HepG2 (cell line): Measurements from ENCODE around the gene SLC66A3. TPM values are rescaled to one million over a fixed set of nuclear protein-coding genes. Genes with fewer than 3 reads are reported as not detected.

ENCODE experiments used
- CAMTA2 ChIP-seq: sonication (generic); formaldehyde crosslinking; IDR thresholded peaks from 2 replicates; pipeline ENCODE4 v1.4.0; 2020; ENCODE audit warnings: mild to moderate bottlenecking, missing genetic modification reagents, borderline replicate concordance
- CBX5 ChIP-seq: sonication (generic); formaldehyde crosslinking; IDR thresholded peaks from 2 replicates; pipeline ENCODE4 v1.4.0; 2020; ENCODE audit warnings: missing genetic modification reagents, borderline replicate concordance
- SCMH1 ChIP-seq: sonication (generic); formaldehyde crosslinking; IDR thresholded peaks from 2 replicates; pipeline ENCODE4 v1.9.0; 2021; ENCODE audit warnings: missing genetic modification reagents, mild to moderate bottlenecking, borderline replicate concordance
- SMARCC2 ChIP-seq: fragments of 450-650 bp; IDR thresholded peaks from 2 replicates; pipeline ENCODE4 v1.6.1; 2017; ENCODE audit warnings: antibody characterized with exemption, mild to moderate bottlenecking
- THAP11 ChIP-seq: IDR thresholded peaks from 2 replicates; pipeline ENCODE4 v1.6.1; 2016; ENCODE audit warnings: missing biosample characterization, missing genetic modification reagents
- ZBTB7B ChIP-seq: sonication (generic); formaldehyde crosslinking; IDR thresholded peaks from 2 replicates; pipeline ENCODE4 v1.4.0; 2020; ENCODE audit warnings: missing genetic modification reagents
- ZNF263 ChIP-seq: sonication (generic); formaldehyde crosslinking; IDR thresholded peaks from 2 replicates; pipeline ENCODE4 v1.4.0; 2020; ENCODE audit warnings: missing genetic modification reagents
- ZNF543 ChIP-seq: sonication (generic); formaldehyde crosslinking; IDR thresholded peaks from 2 replicates; pipeline ENCODE4 v1.4.0; 2020; ENCODE audit warnings: mild to moderate bottlenecking, missing genetic modification reagents
- ZNF614 ChIP-seq: IDR thresholded peaks from 2 replicates; pipeline ENCODE4 v1.6.1; 2018; ENCODE audit warnings: missing biosample characterization, missing genetic modification reagents, inconsistent platforms, borderline replicate concordance
- ZNF770 ChIP-seq: sonication (generic); formaldehyde crosslinking; IDR thresholded peaks from 2 replicates; pipeline ENCODE4 v1.5.0; 2020; ENCODE audit warnings: mild to moderate bottlenecking, missing genetic modification reagents
- ZNF772 ChIP-seq: sonication (generic); formaldehyde crosslinking; IDR thresholded peaks from 2 replicates; pipeline ENCODE4 v1.5.0; 2020; ENCODE audit warnings: mild to moderate bottlenecking, missing genetic modification reagents
- ZUFSP ChIP-seq: sonication (generic); formaldehyde crosslinking; IDR thresholded peaks from 2 replicates; pipeline ENCODE4 v1.9.0; 2021; ENCODE audit warnings: missing genetic modification reagents, mild to moderate bottlenecking, borderline replicate concordance
- polyA plus RNA-seq, 8 experiments: library from polyadenylated mRNA; depleted of rRNA in 3 of 8; stranded (reverse) in 7 of 8; unstranded in 1 of 8; fragments of >200 nt; fragmentation: Illumina TruSeq in 4 of 8; extraction: Trizol in 4 of 8; gene quantifications; 2 replicates each; pipeline versions ENCODE4 v1.2.1 to v1.2.3, GENCODE V29; 2011 to 2016; ENCODE audit warnings: low read depth in 4 of 8, missing spikeins in 1 of 8, mixed read lengths in 1 of 8; ENCODE audit not compliant: insufficient read depth in 1 of 8
- total RNA-seq, 5 experiments: library from RNA; depleted of rRNA; stranded (reverse); fragments of >200 nt; fragmentation: Illumina TruSeq; extraction: Trizol; gene quantifications; 2 replicates each; pipeline ENCODE4 v1.2.3, GENCODE V29; 2016; ENCODE audit warnings: low read depth in 1 of 5
- TF ChIP-seq, protein P1 (sequence below): sonication (generic); formaldehyde crosslinking; IDR thresholded peaks from 2 replicates; pipeline ENCODE4 v1.8.1; 2022; ENCODE audit warnings: low read depth, mild to moderate bottlenecking, missing genetic modification reagents
- TF ChIP-seq, protein P2 (sequence below): IDR thresholded peaks from 2 replicates; pipeline ENCODE4 v1.4.0; 2020; ENCODE audit warnings: mild to moderate bottlenecking, missing genetic modification reagents
- TF ChIP-seq, protein P3 (sequence below): IDR thresholded peaks from 2 replicates; pipeline ENCODE4 v1.6.1; 2016; ENCODE audit warnings: low read depth, borderline replicate concordance
- TF ChIP-seq, protein P4 (sequence below): sonication (generic); formaldehyde crosslinking; IDR thresholded peaks from 2 replicates; pipeline ENCODE4 v1.9.0; 2022; ENCODE audit warnings: missing genetic modification reagents, mild to moderate bottlenecking, borderline replicate concordance

The SLC66A3 gene
- total and polyA plus RNA-seq, 2 of the 13 experiments (the other 11 are each of a cell fraction or from before 2014, with no cell fraction given): 2.2 to 3.7 TPM

DNA sequence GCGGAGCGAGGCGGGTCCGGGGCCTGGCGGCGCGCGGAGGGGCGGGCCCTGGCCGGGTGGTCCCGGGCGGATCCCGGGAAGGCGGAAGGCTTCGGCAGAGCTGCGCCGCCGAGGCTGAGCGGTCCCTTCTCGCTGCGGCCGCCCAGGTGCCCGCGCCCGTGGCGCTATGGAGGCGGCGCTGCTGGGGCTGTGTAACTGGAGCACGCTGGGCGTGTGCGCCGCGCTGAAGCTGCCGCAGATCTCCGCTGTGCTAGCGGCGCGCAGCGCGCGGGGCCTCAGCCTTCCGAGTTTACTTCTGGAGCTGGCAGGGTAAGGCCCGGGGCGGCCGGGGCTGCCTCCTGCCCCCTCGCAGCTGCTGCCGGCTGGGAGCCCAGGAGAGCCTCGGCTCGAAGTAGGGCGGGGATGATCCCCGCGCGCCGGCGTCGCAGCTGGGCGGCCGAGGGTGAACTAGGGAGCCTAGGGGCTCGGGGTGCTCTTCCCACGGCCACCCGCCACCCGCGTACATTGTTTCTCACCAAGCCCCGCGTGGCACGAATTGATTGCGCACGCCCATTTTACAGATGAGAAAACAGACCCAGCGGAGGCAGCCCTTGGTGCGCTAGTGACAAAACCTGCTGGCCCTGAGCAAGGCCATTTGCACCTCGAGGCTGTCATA is at the start of gene SLC66A3 (continued):
- TF ChIP-seq, protein P1, sequence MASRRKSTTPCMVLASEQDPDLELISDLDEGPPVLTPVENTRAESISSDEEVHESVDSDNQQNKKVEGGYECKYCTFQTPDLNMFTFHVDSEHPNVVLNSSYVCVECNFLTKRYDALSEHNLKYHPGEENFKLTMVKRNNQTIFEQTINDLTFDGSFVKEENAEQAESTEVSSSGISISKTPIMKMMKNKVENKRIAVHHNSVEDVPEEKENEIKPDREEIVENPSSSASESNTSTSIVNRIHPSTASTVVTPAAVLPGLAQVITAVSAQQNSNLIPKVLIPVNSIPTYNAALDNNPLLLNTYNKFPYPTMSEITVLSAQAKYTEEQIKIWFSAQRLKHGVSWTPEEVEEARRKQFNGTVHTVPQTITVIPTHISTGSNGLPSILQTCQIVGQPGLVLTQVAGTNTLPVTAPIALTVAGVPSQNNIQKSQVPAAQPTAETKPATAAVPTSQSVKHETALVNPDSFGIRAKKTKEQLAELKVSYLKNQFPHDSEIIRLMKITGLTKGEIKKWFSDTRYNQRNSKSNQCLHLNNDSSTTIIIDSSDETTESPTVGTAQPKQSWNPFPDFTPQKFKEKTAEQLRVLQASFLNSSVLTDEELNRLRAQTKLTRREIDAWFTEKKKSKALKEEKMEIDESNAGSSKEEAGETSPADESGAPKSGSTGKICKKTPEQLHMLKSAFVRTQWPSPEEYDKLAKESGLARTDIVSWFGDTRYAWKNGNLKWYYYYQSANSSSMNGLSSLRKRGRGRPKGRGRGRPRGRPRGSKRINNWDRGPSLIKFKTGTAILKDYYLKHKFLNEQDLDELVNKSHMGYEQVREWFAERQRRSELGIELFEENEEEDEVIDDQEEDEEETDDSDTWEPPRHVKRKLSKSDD: no peak
- TF ChIP-seq SCMH1 (CRISPR knock-in tag) (no peak), CAMTA2 (no peak), ZNF263 (CRISPR knock-in tag) (peak; percentile 57), ZBTB7B (peak; percentile 63; the same call in 1 of the 2 replicates), CBX5 (no peak), ZNF770 (CRISPR knock-in tag) (0 out of 2 replicates have a peak, but pooled peaks have one; percentile 54), ZNF772 (CRISPR knock-in tag) (peak; percentile 88; the same call in 1 of the 2 replicates), ZNF614 (CRISPR knock-in tag) (peak; percentile 50; the same call in 1 of the 2 replicates), THAP11 (CRISPR knock-in tag) (peak; percentile 64), ZNF543 (CRISPR knock-in tag) (peak; percentile 70; the same call in 1 of the 2 replicates), ZUFSP (CRISPR knock-in tag) (no peak), SMARCC2 (no peak)
- TF ChIP-seq, protein P2, sequence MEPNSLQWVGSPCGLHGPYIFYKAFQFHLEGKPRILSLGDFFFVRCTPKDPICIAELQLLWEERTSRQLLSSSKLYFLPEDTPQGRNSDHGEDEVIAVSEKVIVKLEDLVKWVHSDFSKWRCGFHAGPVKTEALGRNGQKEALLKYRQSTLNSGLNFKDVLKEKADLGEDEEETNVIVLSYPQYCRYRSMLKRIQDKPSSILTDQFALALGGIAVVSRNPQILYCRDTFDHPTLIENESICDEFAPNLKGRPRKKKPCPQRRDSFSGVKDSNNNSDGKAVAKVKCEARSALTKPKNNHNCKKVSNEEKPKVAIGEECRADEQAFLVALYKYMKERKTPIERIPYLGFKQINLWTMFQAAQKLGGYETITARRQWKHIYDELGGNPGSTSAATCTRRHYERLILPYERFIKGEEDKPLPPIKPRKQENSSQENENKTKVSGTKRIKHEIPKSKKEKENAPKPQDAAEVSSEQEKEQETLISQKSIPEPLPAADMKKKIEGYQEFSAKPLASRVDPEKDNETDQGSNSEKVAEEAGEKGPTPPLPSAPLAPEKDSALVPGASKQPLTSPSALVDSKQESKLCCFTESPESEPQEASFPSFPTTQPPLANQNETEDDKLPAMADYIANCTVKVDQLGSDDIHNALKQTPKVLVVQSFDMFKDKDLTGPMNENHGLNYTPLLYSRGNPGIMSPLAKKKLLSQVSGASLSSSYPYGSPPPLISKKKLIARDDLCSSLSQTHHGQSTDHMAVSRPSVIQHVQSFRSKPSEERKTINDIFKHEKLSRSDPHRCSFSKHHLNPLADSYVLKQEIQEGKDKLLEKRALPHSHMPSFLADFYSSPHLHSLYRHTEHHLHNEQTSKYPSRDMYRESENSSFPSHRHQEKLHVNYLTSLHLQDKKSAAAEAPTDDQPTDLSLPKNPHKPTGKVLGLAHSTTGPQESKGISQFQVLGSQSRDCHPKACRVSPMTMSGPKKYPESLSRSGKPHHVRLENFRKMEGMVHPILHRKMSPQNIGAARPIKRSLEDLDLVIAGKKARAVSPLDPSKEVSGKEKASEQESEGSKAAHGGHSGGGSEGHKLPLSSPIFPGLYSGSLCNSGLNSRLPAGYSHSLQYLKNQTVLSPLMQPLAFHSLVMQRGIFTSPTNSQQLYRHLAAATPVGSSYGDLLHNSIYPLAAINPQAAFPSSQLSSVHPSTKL (CRISPR knock-in tag): peak; percentile 43; the same call in 1 of the 2 replicates
- TF ChIP-seq, protein P3, sequence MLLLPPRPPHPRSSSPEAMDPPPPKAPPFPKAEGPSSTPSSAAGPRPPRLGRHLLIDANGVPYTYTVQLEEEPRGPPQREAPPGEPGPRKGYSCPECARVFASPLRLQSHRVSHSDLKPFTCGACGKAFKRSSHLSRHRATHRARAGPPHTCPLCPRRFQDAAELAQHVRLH (CRISPR knock-in tag): no peak
- TF ChIP-seq, protein P4, sequence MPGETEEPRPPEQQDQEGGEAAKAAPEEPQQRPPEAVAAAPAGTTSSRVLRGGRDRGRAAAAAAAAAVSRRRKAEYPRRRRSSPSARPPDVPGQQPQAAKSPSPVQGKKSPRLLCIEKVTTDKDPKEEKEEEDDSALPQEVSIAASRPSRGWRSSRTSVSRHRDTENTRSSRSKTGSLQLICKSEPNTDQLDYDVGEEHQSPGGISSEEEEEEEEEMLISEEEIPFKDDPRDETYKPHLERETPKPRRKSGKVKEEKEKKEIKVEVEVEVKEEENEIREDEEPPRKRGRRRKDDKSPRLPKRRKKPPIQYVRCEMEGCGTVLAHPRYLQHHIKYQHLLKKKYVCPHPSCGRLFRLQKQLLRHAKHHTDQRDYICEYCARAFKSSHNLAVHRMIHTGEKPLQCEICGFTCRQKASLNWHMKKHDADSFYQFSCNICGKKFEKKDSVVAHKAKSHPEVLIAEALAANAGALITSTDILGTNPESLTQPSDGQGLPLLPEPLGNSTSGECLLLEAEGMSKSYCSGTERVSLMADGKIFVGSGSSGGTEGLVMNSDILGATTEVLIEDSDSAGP (CRISPR knock-in tag): peak; percentile 53; the same call in 1 of the 2 replicates
